Activated CD4-positive, alpha-beta T cell treated with anti-CD3 and anti-CD28 coated beads, Interleukin-2, amount 10 ng/mL, durations not matched to agents 24 days and 14 days (primary cell): ENCODE measurements around the gene LMOD1. TPM values are rescaled to one million over a fixed set of nuclear protein-coding genes. Genes with fewer than 3 reads are reported as not detected.
"Not testable (repeated sequence)": the region's sequence is repeated elsewhere in the genome, so short reads cannot be mapped to it uniquely, and the experiment has no call there.

Experiments used
- DNase-seq: peaks from one replicate; pipeline ENCODE4 v3.0.0; 2022
- H3K27ac Mint-ChIP-seq: one replicate; pipeline ENCODE4 v1.8.0; 2022; ENCODE audit warnings: mild to moderate bottlenecking, mixed read lengths
- H3K27me3 Mint-ChIP-seq: one replicate; pipeline ENCODE4 v1.8.0; 2022; ENCODE audit warnings: mixed read lengths
- H3K36me3 Mint-ChIP-seq: one replicate; pipeline ENCODE4 v1.8.0; 2022; ENCODE audit warnings: low read depth, mild to moderate bottlenecking, mixed read lengths
- H3K4me1 Mint-ChIP-seq: one replicate; pipeline ENCODE4 v1.8.0; 2021; ENCODE audit warnings: mixed read lengths
- H3K4me3 Mint-ChIP-seq: one replicate; pipeline ENCODE4 v1.8.0; 2022; ENCODE audit warnings: mild to moderate bottlenecking, moderate library complexity, mixed read lengths
- H3K9me3 Mint-ChIP-seq: one replicate; pipeline ENCODE4 v1.8.0; 2021; ENCODE audit warnings: mixed read lengths
- intact Hi-C: fragments of 100-400 bp; cut with micrococcal nuclease; formaldehyde crosslinking; loops from one replicate; pipeline ENCODE4 v1.15.1; 2023
- total RNA-seq: library from RNA; stranded (reverse); gene quantifications from 2 replicates; pipeline ENCODE4 v1.2.3, GENCODE V29; 2022

Gene LMOD1
- total RNA-seq, 1 donor from 2014 or later: not detected

DNA sequence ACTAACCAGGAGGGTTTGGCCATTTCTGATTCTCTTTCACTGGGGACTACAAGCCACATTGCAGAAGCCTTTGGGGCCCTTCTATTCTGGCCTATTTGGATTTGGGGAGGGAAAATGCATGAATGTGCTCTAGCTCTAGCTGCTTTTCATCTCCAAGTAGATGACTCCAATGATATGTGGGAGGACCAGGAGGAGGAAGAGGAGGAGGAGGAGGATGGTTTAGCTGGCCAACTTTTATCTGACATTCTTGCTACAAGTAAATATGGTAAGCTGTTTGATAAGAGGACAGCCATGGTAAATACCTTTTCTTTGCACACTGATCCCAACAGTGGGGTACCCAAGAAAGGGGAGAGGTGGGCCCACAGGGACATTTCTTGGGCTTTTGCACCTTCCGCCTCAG lies 71.7 kb downstream of the LMOD1 start:
- intact Hi-C loops: no loop called here
- H3K27ac Mint-ChIP-seq: no peak overlapping the region
- no peak overlapping the region for H3K4me3 Mint-ChIP-seq
- no peaks in the 10 kb centered on the region for H3K27me3 Mint-ChIP-seq
- H3K9me3 Mint-ChIP-seq: no peaks in the 10 kb centered on the region
- DNase-seq: no peak
- peaks cover 65% of the 10 kb centered on the region for H3K36me3 Mint-ChIP-seq
- H3K4me1 Mint-ChIP-seq: peaks cover 2% of the 10 kb centered on the region

DNA sequence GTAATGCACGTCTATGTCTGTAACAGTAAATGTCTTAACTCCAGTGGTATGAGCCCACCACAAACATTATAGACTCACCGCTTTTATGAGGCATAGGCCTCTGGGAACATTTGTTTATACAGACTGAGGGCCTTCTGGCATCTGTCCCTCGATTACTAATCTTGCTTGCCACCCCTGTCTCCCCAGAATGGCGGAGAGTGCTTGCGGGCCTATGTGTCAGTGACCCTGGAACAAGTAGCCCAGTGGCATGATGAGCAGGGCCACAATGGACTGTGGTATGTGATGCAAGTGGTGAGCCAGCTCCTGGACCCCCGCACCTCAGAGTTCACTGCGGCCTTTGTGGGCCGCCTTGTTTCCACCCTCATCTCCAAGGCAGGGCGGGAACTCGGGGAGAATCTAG lies 76.0 kb downstream of the LMOD1 start:
- intact Hi-C loops: no loop called here
- H3K27me3 Mint-ChIP-seq: no peaks in the 10 kb centered on the region
- no peak overlapping the region for H3K27ac Mint-ChIP-seq
- no peak for DNase-seq
- no peak overlapping the region for H3K4me3 Mint-ChIP-seq
- peaks cover 66% of the 10 kb centered on the region for H3K36me3 Mint-ChIP-seq
- peaks cover 3% of the 10 kb centered on the region for H3K4me1 Mint-ChIP-seq
- no peaks in the 10 kb centered on the region for H3K9me3 Mint-ChIP-seq

DNA sequence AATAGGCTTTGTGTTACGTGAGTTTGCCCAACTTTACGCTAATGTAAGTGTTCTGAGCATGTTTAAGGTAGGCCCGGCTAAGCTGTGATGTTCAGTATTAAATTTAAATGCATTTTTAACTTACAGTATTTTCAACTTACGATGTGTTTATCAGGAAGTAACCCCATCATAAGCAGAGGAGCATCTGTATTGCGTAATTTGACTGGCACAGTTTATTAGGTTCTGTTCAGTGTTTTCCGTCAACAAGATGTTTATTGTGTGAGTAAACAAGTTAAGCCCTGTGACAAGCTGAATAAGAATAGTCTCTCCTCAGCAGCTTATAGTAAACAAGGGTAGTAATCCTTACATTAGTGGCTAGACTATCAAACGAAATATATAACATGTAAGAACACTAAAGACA lies 84.9 kb downstream of the LMOD1 start:
- H3K4me1 Mint-ChIP-seq: no peaks in the 10 kb centered on the region
- H3K36me3 Mint-ChIP-seq: peaks cover 44% of the 10 kb centered on the region
- no peaks in the 10 kb centered on the region for H3K9me3 Mint-ChIP-seq
- intact Hi-C loops: no loop called here
- no peak for DNase-seq
- no peaks in the 10 kb centered on the region for H3K27me3 Mint-ChIP-seq
- no peak overlapping the region for H3K4me3 Mint-ChIP-seq
- H3K27ac Mint-ChIP-seq: no peak overlapping the region

- H3K27me3 Mint-ChIP-seq: no peaks in the 10 kb centered on the region
- H3K36me3 Mint-ChIP-seq: peaks cover 59% of the 10 kb centered on the region
- H3K4me1 Mint-ChIP-seq: no peaks in the 10 kb centered on the region
- no peak for DNase-seq
- H3K9me3 Mint-ChIP-seq: no peaks in the 10 kb centered on the region
- intact Hi-C loops: no loop called here
- H3K4me3 Mint-ChIP-seq: no peak overlapping the region
- no peak overlapping the region for H3K27ac Mint-ChIP-seq
Measured at GRCh38 chr1:201859424-201859823, 86.9 kb downstream of the LMOD1 start.

- H3K27me3 Mint-ChIP-seq, DNase-seq, intact Hi-C loops, H3K27ac Mint-ChIP-seq, H3K9me3 Mint-ChIP-seq, H3K4me1 Mint-ChIP-seq, H3K4me3 Mint-ChIP-seq: not testable (repeated sequence)
- peaks cover 71% of the 10 kb centered on the region for H3K36me3 Mint-ChIP-seq
Measured at GRCh38 chr1:201856722-201857121, 89.6 kb downstream of the LMOD1 start.

GRCh38 chr1:201851949-201852348 lies 94.4 kb downstream of the LMOD1 start:
- intact Hi-C loops: no loop called here
- Mint-ChIP-seq H3K4me3 (no peak overlapping the region), H3K27ac (no peak overlapping the region), H3K4me1 (peaks cover 2% of the 10 kb centered on the region), H3K27me3 (no peaks in the 10 kb centered on the region), H3K36me3 (peaks cover 64% of the 10 kb centered on the region), H3K9me3 (no peaks in the 10 kb centered on the region)
- DNase-seq: no peak

- no peak for DNase-seq
- no peak overlapping the region for H3K4me3 Mint-ChIP-seq
- peaks cover 46% of the 10 kb centered on the region for H3K36me3 Mint-ChIP-seq
- H3K27ac Mint-ChIP-seq: no peak overlapping the region
- H3K4me1 Mint-ChIP-seq: peaks cover 5% of the 10 kb centered on the region
- no peaks in the 10 kb centered on the region for H3K9me3 Mint-ChIP-seq
- intact Hi-C loops: no loop called here
- no peaks in the 10 kb centered on the region for H3K27me3 Mint-ChIP-seq
Measured at GRCh38 chr1:201850053-201850397, 96.3 kb downstream of the LMOD1 start.

DNA sequence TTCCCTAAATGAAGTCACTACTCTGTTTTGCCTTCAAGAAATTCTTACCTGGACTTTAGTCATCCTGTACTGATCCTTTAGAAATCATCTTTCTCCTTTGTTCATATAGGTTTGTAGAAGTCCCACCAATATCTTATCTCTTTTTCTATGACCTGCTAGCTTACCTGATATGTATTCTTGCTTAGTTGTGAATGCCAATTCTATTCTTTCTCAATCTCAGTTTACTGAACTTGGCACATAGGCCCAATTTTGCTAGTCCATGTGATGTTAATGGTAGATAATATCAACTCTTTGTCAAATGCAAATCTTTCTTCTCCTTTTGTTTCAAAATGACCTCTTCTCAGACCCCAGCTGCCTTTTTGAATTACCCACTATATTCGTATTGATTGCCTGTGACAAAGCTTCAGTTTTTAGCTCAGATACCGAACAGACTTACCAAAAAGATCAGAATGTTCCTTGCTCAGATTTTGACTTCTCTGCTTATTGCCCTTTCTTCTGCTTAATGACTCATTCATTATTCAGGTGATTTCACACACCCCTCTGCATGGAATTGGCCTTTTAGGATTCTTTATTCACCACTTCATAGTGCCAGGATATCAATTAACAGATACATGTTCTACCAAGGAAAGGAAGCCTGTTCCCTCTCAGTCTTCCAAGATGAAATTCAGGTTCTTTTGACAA lies 96.8 kb downstream of the LMOD1 start:
- H3K27ac Mint-ChIP-seq: no peak overlapping the region
- DNase-seq: no peak
- H3K27me3 Mint-ChIP-seq: no peaks in the 10 kb centered on the region
- intact Hi-C loops: no loop called here
- H3K4me1 Mint-ChIP-seq: peaks cover 5% of the 10 kb centered on the region
- peaks cover 41% of the 10 kb centered on the region for H3K36me3 Mint-ChIP-seq
- H3K9me3 Mint-ChIP-seq: no peaks in the 10 kb centered on the region
- no peak overlapping the region for H3K4me3 Mint-ChIP-seq

GRCh38 chr1:201848230-201848629 lies 98.1 kb downstream of the LMOD1 start:
- Mint-ChIP-seq H3K27ac (no peak overlapping the region), H3K36me3 (peaks cover 34% of the 10 kb centered on the region), H3K9me3 (no peaks in the 10 kb centered on the region), H3K27me3 (no peaks in the 10 kb centered on the region), H3K4me3 (no peak overlapping the region), H3K4me1 (peaks cover 5% of the 10 kb centered on the region)
- intact Hi-C loops: no loop called here
- DNase-seq: no peak

- Mint-ChIP-seq H3K4me3 (no peak overlapping the region), H3K27me3 (no peaks in the 10 kb centered on the region), H3K4me1 (peaks cover 9% of the 10 kb centered on the region), H3K36me3 (peaks cover 29% of the 10 kb centered on the region), H3K27ac (no peak overlapping the region), H3K9me3 (no peaks in the 10 kb centered on the region)
- DNase-seq: no peak
- intact Hi-C loops: no loop called here
Measured at GRCh38 chr1:201847150-201847549, 99.2 kb downstream of the LMOD1 start.

Other genes with a start within 250 kb of the LMOD1 start
- 66.3 and 75.5 TPM in 2 replicates for gene IPO9, start 117.4 kb downstream of the LMOD1 start, total RNA-seq
- gene SHISA4, start 57.6 kb downstream of the LMOD1 start, total RNA-seq: 0.38 and 0.77 TPM in 2 replicates
- 119 and 122 TPM in 2 replicates for gene TIMM17A, start 9.0 kb upstream of the LMOD1 start, total RNA-seq
- 34.2 and 36.1 TPM in 2 replicates for gene RNPEP, start 36.1 kb upstream of the LMOD1 start, total RNA-seq
- gene ELF3, start 64.0 kb upstream of the LMOD1 start, total RNA-seq: 0.14 and 0.68 TPM in 2 replicates
- not detected in 2 replicates for gene GPR37L1, start 176.4 kb upstream of the LMOD1 start, total RNA-seq
- 51.9 and 57.4 TPM in 2 replicates for gene ARL8A, start 198.2 kb upstream of the LMOD1 start, total RNA-seq
- gene PTPN7, start 214.1 kb upstream of the LMOD1 start, total RNA-seq: 475 and 478 TPM in 2 replicates
- gene LGR6, start 247.3 kb upstream of the LMOD1 start, total RNA-seq: not detected in 2 replicates